Activated CD4-positive, alpha-beta T cell treated with anti-CD3 and anti-CD28 coated beads for 48 hours (primary cell): ENCODE results near the gene COQ7.

Experiments used
- DNase-seq: peaks from one replicate; pipeline ENCODE4 v3.0.0-alpha.2; 2020

Gene COQ7

DNA sequence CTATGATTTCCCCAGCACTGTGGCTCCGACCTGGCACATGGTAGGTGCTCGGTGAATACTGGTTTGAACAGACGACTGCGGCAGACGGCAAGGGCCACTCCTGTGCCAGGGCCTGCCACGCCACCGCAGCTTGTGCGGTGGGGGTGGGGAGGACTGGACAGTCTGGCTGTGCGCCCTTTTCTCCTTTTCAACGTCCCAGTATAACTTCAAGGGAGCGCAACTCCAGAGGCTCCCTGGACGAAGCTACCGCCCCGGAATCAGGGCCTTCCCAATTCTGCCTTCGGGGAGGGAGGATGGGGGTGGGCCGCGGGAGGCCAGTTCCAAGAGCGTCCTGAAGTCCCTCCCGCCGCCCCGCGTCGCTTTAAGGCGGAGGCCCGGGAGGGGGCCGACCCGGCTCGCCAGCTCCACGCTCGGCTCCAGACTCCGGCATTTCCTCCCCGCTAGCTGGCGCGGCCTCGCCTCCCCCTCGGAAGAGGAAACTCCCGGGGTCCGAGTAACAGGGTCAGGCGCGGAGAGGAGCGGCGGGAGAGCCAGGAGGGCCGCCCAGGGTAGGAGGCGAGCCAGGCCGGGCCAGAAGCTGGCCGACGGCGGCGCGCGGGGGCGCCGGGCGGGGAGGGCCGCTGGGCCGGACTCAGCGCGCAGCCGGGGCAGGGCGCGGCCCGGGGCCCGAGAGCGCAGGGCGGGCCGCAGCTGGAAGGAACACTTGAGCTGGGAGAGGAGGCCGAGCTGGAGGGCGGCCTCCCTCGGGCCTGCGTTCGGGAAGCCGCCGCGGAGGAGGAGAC, 46.4 kb downstream of the COQ7 start, which contains the start of gene ITPRIPL2:
Gene ITPRIPL2 (plus strand): TSS at position 388 of the 782 bp plus-strand sequence. CDS start 498 bp downstream, outside the sequence.
- DNase-seq, result peak; percentile 43

DNA sequence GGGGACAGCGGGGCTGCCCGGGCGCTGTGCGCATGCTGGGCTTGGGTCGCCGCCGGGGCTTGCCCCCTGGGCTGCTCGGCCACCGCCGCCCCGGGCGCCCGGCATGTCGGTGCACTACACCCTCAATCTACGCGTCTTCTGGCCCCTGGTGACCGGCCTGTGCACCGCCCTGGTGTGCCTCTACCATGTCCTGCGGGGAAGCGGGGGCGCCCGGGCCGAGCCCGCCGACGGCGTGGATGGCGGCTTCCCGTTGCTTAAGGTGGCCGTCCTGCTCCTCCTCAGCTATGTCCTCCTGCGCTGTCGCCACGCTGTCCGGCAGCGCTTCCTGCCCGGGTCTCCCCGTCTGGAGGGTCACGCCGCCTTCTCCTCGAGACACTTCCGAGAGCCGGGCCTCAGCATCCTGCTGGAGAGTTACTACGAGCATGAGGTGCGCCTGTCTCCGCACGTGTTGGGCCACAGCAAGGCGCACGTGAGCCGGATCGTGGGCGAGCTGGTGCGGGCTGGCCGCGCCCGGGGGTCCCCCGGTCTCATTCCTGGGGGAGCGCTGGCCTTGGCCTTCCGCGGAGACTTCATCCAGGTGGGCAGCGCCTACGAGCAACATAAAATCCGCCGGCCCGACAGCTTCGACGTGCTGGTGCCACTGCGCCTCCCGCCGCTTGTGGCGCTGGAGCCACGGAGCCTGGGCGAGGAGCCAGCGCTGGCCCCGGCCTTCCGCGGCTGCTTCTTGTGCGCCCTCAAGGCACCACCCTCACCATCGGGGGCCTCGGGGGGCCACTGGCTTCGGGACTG, 47.1 kb downstream of the COQ7 start:
- DNase-seq, result peak; percentile 41

DNA sequence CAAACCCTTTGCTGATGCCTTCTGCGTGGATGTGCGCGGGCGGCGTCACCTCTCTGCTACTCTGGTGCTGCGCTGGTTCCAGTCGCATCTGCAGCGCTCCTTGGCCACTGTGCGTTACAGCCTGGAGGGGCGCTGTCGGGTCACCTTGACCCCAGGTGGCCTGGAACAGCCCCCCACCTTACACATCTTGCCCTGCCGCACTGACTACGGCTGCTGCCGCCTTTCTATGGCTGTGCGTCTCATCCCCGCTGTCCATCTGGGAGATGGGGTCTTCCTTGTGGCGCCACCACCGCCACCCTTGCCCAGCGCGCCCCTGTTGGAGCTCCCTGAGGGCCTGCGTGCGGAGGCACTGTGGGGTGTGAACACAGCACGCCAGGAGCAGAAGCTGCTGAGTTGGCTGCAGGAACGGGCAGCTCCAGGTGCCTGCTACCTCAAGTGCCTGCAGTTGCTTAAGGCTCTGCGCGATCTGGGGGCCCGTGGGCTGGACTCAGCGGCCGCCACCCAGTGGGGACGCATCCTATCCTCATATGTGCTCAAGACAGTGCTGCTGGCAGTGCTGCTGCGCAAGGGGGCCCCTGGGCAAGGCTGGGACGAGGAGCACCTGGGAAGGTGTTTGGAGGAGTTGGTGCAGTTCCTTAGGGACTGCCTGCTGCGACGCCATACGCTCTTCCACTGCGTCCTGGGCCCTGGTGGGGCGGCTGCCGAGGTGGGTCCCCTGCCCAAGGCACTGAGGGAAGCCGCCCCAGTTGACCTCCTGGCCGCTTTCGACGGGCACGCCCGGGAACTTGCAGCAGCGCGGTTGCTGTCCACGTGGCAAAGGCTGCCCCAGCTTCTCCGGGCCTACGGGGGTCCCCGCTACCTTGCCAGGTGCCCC, 48.0 kb downstream of the COQ7 start:
- DNase-seq, result no peak

DNA sequence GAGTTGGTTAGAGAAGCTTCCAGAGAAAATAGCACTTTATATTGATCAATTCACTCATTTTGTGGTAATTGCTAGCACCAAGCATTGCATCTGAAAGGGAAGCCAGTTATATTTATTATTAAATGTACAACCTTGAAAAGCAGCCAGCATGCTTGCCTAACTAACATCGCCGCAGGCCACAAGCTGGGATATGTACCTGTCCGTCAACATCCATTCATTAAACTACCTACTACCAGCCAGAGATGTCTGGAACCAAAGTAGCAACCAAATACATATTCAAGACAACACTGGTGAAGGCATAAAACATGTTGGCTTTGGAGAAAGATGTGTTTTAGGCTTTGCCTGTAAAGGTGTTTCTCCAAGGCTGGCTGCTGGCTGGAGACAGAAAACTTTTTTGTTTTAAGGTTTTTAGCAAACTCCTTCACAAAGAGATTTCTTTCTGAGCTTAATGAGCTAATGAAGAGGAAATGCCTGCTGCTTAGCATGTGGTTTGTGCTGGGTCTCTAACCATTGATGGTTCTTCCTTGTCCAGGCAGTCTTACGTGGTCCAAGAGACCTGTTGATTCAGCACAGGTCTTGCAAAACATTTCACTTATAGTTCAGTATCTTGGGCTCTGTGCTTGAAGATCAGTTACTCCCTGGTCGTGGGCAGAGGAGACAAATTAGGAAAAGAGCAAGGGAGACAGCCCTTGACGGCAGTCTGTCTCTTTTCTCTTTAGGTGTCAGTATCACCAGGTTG, 49.5 kb downstream of the COQ7 start:
- DNase-seq, result no peak

DNA sequence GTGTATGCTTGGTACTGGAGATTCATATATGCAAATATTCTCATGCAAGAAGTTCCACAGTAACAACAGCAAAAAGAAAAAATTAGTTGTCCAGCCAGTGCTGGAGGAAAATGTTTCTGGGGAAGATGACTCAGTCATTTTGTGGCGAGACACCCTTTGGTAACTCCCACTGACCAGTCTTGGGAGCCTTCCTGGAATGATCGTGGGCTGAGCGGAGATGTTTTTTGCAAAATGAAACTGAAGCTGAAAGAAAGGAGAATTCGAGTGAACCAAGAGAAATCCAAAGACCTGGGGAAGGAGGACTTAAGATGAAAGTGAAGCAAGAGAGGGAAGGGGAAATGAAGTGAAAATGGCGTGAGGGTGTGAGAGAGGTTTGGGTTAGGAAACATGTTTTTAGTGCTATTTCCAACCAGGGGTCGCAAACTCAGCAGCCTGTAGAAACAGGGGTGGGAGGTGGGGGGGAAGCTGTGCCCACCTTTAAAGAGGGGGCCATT, 51.6 kb downstream of the COQ7 start:
- DNase-seq, result peak; percentile 71

DNA sequence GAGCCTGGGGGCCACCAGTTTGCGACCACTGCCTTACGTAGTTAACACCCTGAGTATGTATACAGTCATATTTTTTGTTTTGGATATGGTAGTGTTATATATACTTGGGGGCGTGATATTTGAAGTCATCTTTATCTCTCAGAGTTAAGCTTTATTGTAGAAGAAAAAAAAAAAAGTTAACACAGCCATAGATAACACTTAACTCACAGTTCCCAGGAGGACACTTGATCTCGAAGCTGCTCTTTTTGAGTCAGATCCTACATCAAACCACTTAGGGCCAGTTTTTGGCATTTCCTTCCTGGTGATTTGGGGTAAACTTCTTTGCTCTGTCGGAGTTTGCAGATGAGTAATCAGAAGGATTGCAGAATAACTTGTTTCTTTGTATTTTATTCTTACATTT, 52.1 kb downstream of the COQ7 start:
- DNase-seq, result no peak

DNA sequence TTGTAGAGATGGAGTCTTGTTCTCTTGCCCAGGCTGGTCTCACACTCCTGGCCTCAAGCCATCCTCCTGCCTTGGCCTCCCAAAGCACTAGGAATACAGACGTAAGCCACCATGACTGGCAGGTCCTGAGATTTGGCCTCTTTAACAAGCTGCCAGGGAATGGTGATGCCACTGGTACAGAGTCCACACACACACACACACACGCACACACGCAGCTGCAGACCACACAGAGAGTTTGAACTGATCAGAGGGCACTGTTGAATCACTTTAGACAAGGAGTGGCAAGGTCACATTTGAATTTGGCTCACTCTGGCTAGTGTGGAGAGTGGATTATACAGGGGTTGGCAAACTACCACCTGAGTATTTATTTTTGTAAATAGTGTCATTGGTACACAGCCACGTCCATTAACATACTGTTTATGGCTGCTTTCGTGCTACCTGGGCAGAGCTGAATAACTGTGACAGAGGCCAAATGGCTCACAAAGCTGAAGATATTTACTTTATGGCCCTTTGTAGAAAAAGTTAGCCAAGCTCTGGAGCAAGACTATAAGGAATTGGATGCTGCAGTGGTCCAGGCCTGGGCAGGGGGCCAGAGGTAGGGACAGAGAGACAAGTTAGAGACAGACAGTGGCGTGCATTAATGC, 56.2 kb downstream of the COQ7 start:
- no peak for DNase-seq

DNA sequence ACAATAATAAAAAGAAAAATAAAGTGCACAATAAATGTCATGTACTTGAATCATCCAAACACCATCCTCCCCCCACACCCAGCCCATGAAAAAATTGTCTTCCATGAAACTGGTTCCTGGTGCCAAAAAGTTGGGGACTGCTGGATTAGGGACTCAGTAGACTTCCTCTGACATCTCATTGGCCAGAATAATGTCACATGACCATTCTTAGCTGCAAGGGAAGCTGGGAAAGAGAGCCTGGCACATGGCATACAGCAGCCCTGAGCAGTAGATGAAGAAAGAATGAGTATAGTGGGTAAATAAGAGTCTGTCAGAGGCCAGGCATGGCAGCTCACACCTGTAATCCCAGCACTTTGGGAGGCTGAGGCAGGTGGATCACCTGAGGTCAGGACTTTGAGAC, 58.9 kb downstream of the COQ7 start:
- no peak for DNase-seq

DNA sequence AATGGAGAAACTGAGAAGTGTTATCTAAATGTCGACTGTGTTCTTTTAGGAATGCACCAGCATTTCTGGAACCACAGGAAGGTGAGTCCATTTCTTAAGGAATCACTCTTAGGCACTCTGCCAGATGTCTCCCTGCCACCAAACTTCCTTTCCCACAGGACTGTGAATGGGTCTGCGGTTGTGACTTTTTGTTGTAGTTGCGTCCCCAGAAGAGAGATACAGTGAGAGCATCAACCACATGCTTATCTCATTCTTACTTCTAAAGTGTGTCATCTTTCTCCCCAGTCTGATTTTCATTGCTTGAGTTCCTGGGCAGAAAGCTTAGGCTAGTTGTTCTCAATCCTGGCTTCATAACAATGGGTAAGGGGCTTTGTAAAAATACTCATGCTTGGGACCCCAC, 59.8 kb downstream of the COQ7 start:
- no peak for DNase-seq

DNA sequence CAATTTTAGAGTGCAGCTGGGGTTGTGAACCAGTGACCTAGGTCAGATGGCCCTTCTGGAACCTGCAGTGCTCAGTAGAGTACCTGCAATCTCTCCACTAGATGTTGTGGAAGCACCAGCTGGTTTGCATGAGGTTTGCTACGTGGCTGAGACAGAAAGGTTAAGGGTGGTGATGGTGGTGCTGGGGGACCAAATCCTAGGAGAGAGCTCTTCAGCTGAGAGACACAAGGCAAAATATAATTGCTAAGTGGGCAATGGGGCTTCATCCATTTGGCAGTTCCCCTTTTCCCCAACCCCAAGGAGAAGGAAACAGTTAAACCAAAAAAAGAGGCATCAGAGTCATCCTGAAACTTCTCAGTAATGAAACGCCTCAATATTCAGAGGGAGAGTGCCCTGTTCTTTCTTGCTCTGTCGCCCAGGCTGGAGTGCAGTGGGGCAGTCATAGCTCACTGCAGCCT, 60.3 kb downstream of the COQ7 start:
- peak; percentile 27 for DNase-seq

DNA sequence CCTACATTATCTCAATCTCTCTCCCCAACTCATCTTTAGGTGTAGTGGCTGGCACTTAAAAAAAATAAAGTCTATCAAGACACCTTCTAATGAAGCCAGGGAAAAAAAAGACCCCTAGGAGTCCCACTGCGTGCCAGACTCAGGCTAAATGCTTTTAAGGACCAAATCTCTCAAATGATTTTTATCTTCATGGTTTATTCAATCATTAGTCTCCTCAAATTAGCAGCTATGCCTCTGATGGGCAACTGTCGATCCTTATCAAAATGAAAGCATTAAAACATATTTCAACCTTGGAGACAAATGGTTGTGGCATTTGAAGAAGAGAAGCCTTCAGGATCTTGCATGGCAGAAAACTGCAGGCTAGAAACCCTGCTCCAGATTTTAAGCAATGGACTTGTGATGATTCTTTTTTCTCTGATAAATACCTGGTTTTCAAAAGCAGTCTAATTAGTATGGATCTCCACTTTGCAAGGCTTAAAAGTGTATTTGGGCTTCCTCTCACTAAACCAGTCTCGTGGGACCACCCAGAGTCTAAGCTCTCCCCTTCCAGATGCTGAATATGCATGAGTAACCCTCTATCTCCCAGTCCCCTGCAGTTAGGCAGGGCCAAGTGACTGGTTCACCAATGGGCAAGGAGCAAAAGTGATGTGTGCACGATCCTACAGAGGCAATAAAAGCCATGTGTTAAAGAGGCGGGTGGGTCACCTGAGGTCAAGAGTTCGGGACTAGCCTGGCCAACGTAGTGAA, 61.2 kb downstream of the COQ7 start:
- no peak for DNase-seq
